OCI-LY7 (cell line): ENCODE results near the gene VPS54. TPM values are rescaled to one million over a fixed set of nuclear protein-coding genes. Genes with fewer than 3 reads are reported as not detected.

ENCODE experiments used
- BruUV-seq: library from RNA; stranded (reverse); fragments of 400-500 nt; replicated peaks from 2 replicates; lab custom pipeline; 2021; lab: Mats Ljungman, UMichigan
- CTCF ChIA-PET: fragments of 300-600 bp; sonication (Branson Sonifier 250); formaldehyde crosslinking; loops from one replicate; lab custom pipeline; 2022; ENCODE audit warnings: antibody characterized with exemption; ENCODE audit not compliant: unreplicated experiment; lab: Charles Lee
- POLR2A ChIA-PET: fragments of 300-600 bp; sonication (Branson Sonifier 250); formaldehyde crosslinking; loops from one replicate; lab custom pipeline; 2022; ENCODE audit warnings: antibody characterized with exemption; lab: Charles Lee
- DNase-seq: peaks from one replicate; pipeline ENCODE4 v3.0.0-alpha.2; 2015; ENCODE audit warnings: low spot score
- H2AFZ ChIP-seq: fragments of 200-600 bp; sonication (generic), shearing (Covaris generic); 2 replicates; pipeline ENCODE4 v1.6.1; 2014; ENCODE audit warnings: mild to moderate bottlenecking, antibody characterized with exemption, low read length, moderate library complexity
- H3K27ac ChIP-seq: fragments of 200-600 bp; sonication (generic); 2 replicates; pipeline ENCODE4 v1.5.1; 2014; ENCODE audit warnings: mixed run types, low read depth, mild to moderate bottlenecking, moderate library complexity, low read length, inconsistent platforms; ENCODE audit not compliant: poor library complexity, severe bottlenecking
- H3K36me3 ChIP-seq: fragments of 200-600 bp; sonication (generic); 2 replicates; pipeline ENCODE4 v1.6.1; 2014; ENCODE audit warnings: mild to moderate bottlenecking, antibody characterized with exemption, low read length, moderate library complexity, mixed read lengths; ENCODE audit not compliant: insufficient read depth
- H3K4me1 ChIP-seq: fragments of 200-600 bp; sonication (generic); 2 replicates; pipeline ENCODE4 v1.5.1; 2014; ENCODE audit warnings: mild to moderate bottlenecking, low read length; ENCODE audit not compliant: insufficient read depth, poor library complexity, severe bottlenecking
- H3K4me2 ChIP-seq: fragments of 200-600 bp; sonication (generic); 2 replicates; pipeline ENCODE4 v1.6.1; 2014; ENCODE audit warnings: mild to moderate bottlenecking, low read length
- H3K4me3 ChIP-seq: fragments of 200-600 bp; sonication (generic); 2 replicates; pipeline ENCODE4 v1.5.1; 2014; ENCODE audit warnings: mild to moderate bottlenecking, low read depth, low read length; ENCODE audit not compliant: poor library complexity, severe bottlenecking
- H3K79me2 ChIP-seq: fragments of 200-600 bp; sonication (generic); 2 replicates; pipeline ENCODE4 v1.6.1; 2016; ENCODE audit warnings: low read depth, mild to moderate bottlenecking, low read length, moderate library complexity, mixed read lengths; ENCODE audit not compliant: insufficient read depth
- H3K9me2 ChIP-seq: fragments of 200-600 bp; sonication (generic); 2 replicates; pipeline ENCODE4 v1.6.1; 2016; ENCODE audit warnings: mild to moderate bottlenecking, low read length, mixed read lengths; ENCODE audit not compliant: insufficient read depth
- H3K9me3 ChIP-seq: fragments of 200-600 bp; sonication (generic); 2 replicates; pipeline ENCODE4 v1.6.1; 2014; ENCODE audit warnings: mild to moderate bottlenecking, mixed run types, low read length, mixed read lengths
- H4K20me1 ChIP-seq: fragments of 200-600 bp; sonication (generic); 2 replicates; pipeline ENCODE4 v1.6.1; 2014; ENCODE audit warnings: mild to moderate bottlenecking, antibody characterized with exemption, low read length, moderate library complexity, mixed read lengths; ENCODE audit not compliant: insufficient read depth
- EZH2phosphoT487 ChIP-seq: fragments of 200-600 bp; sonication (generic); IDR thresholded peaks from 2 replicates; pipeline ENCODE4 v1.6.1; 2018; ENCODE audit warnings: low read depth, borderline replicate concordance, mild to moderate bottlenecking, mixed run types, antibody characterized with exemption, low read length, moderate library complexity, mixed read lengths
- intact Hi-C: fragments of 100-400 bp; cut with micrococcal nuclease; formaldehyde crosslinking; loops from one replicate; pipeline ENCODE4 v1.10.0; 2022; ENCODE audit not compliant: unreplicated experiment
- total RNA-seq, 2 experiments: library from RNA; depleted of rRNA in 1 of 2; stranded (reverse); fragments of >200 nt in 1 of 2; shearing (Covaris generic) in 1 of 2; gene quantifications; 2 replicates each; pipeline ENCODE4 v1.2.3, GENCODE V29; 2014 to 2022
- TF ChIP-seq, protein P1 (sequence below): fragments of 200-600 bp; sonication (generic); conservative IDR thresholded peaks from 2 replicates; pipeline ENCODE4 v1.5.1; 2014; ENCODE audit warnings: mild to moderate bottlenecking, antibody characterized with exemption, low read length, moderate library complexity, mixed read lengths

Gene VPS54
- total RNA-seq, 2 experiments from 2014 or later = 14.7 to 17.8 TPM

DNA sequence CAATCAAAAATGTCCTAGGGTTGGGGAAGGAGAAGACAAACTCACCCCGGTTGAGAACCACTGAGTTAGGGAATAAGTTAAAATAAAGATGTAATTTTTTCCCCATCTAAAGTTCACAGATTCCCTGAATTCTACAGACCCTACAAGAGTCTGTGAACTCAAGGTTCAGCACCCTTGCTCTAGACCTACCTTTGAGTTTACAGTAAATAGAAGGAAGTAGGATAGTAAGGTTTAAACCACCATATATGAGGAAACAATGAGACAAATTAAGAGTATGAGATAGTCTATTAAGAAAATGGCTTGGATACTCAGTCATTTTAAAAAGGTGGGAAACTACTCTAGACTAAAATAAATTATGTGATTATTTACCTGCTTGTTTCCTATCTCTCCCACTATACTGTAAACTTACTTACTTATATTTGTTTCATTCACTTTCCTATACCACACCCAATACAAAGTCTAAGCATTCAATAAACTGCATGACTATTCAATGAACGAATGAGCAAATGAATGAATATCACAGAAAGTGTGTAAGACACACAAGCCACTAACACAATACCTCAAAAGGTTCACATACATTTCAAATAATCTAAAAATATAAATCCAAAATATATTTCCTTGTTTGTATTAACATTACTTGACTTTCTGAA, 13.4 kb downstream of the VPS54 start:
- Histone ChIP-seq H3K9me3 (no peaks in the 10 kb centered on the region), H4K20me1 (no peaks in the 10 kb centered on the region), H2AFZ (no peak overlapping the region), H3K4me1 (no peaks in the 10 kb centered on the region), H3K9me2 (no peaks in the 10 kb centered on the region), H3K4me2 (no peak overlapping the region), H3K36me3 (peaks cover 5% of the 10 kb centered on the region), H3K27ac (no peak overlapping the region), H3K4me3 (no peak overlapping the region), H3K79me2 (peaks cover 8% of the 10 kb centered on the region; the same call in 1 of the 2 replicates)
- ChIA-PET POLR2A (no interaction called here), CTCF (no interaction called here)
- intact Hi-C loops = no loop called here
- BruUV-seq = no TSS peak
- no peak for DNase-seq
- no peak for TF ChIP-seq EZH2phosphoT487
- TF ChIP-seq, protein P1, sequence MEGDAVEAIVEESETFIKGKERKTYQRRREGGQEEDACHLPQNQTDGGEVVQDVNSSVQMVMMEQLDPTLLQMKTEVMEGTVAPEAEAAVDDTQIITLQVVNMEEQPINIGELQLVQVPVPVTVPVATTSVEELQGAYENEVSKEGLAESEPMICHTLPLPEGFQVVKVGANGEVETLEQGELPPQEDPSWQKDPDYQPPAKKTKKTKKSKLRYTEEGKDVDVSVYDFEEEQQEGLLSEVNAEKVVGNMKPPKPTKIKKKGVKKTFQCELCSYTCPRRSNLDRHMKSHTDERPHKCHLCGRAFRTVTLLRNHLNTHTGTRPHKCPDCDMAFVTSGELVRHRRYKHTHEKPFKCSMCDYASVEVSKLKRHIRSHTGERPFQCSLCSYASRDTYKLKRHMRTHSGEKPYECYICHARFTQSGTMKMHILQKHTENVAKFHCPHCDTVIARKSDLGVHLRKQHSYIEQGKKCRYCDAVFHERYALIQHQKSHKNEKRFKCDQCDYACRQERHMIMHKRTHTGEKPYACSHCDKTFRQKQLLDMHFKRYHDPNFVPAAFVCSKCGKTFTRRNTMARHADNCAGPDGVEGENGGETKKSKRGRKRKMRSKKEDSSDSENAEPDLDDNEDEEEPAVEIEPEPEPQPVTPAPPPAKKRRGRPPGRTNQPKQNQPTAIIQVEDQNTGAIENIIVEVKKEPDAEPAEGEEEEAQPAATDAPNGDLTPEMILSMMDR = no peak

DNA sequence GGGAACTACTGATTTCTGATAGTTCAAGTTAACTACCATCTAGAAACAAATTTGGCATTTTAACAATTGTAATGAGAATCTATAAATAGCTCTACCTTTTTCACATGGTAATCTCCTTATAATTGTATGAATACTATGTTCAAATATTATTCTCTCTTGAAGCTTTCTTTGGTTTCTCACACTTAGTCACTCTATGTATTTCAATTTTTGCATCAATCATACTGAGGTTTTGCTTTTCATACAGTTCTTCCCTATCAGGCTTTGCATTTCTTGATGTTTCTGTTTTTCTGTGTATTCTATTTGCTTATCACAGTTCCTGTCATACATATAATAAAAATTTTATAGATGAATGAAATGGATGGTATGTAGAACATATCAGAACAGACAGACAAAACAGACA, 16.0 kb downstream of the VPS54 start:
- Histone ChIP-seq H3K27ac (no peak overlapping the region), H2AFZ (no peak overlapping the region), H3K4me1 (no peaks in the 10 kb centered on the region), H3K4me2 (no peak overlapping the region), H3K36me3 (peaks cover 5% of the 10 kb centered on the region), H3K9me3 (peaks cover 10% of the 10 kb centered on the region; the same call in 1 of the 2 replicates), H3K79me2 (no peaks in the 10 kb centered on the region), H3K9me2 (no peaks in the 10 kb centered on the region), H3K4me3 (no peak overlapping the region), H4K20me1 (no peaks in the 10 kb centered on the region)
- no TSS peak for BruUV-seq
- intact Hi-C loops = no loop called here
- POLR2A ChIA-PET = interaction anchor here (0.6 to 0.7 kb wide), 2 partner anchors 168 to 174 kb away, joined by 3 read pairs; no protein-coding TSS in a partner anchor
- TF ChIP-seq, protein P1 = no peak
- no peak for TF ChIP-seq EZH2phosphoT487
- CTCF ChIA-PET = no interaction called here
- DNase-seq = no peak

DNA sequence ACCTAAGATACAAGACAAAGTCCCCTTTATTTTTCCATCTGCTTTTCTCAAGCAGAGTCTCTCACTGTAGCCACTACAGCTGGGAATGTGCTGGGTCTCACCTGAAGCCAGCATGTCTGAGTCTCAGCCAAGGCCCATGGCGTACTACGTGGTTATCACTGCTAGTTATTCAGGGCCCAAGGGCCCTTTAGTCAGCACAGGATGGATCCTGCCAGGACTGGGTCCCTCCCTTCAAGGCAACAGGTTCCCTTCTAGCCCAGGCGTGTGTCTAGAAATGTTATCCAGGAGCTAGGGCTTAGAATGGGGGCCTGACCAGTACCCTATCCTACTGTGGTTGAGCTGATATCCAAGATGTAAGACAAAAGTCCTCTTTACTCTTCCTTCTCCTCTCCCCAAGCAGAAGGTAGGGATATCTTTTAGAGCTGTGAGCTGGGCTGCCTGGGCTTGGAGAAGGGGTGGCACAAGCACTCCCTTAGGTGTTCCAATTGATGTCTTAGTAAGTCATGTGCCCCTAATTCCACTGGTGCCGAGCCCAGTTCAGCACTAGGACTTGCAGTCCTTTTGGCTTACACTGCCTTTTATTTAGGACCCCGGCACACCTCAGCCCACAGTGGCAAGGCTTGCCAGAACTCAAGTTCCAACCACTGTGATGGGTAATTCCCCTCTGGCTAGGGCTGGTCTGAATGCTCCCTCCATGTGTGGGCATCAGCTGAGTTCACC, 17.7 kb downstream of the VPS54 start:
- no TSS peak for BruUV-seq
- POLR2A ChIA-PET = no interaction called here
- intact Hi-C loops = no loop called here
- CTCF ChIA-PET = no interaction called here
- no peaks in the 10 kb centered on the region for H3K79me2 ChIP-seq
- TF ChIP-seq, protein P1 = no peak
- no peak for TF ChIP-seq EZH2phosphoT487
- no peak for DNase-seq
- H3K9me2 ChIP-seq = no peaks in the 10 kb centered on the region
- H3K36me3 ChIP-seq = no peaks in the 10 kb centered on the region; the same call in 1 of the 2 replicates
- H3K9me3 ChIP-seq = peaks cover 13% of the 10 kb centered on the region; the same call in 1 of the 2 replicates
- no peak overlapping the region for H3K4me3 ChIP-seq
- H2AFZ ChIP-seq = no peak overlapping the region
- H3K4me1 ChIP-seq = no peaks in the 10 kb centered on the region
- no peak overlapping the region for H3K4me2 ChIP-seq
- no peak overlapping the region for H3K27ac ChIP-seq
- H4K20me1 ChIP-seq = no peaks in the 10 kb centered on the region
